Stimulated activated CD4-positive, alpha-beta T cell treated with anti-CD3 and anti-CD28 coated beads, TNF-alpha, amount 100 ng/mL, for 24 hours (primary cell): Measurements from ENCODE around the gene RPUSD1.

Experiments
- DNase-seq, 3 experiments: peaks; one replicate each; pipeline ENCODE4 v3.0.0-alpha.2; 2020; ENCODE audit warnings: low read depth in 3 of 3

RPUSD1 gene

DNA sequence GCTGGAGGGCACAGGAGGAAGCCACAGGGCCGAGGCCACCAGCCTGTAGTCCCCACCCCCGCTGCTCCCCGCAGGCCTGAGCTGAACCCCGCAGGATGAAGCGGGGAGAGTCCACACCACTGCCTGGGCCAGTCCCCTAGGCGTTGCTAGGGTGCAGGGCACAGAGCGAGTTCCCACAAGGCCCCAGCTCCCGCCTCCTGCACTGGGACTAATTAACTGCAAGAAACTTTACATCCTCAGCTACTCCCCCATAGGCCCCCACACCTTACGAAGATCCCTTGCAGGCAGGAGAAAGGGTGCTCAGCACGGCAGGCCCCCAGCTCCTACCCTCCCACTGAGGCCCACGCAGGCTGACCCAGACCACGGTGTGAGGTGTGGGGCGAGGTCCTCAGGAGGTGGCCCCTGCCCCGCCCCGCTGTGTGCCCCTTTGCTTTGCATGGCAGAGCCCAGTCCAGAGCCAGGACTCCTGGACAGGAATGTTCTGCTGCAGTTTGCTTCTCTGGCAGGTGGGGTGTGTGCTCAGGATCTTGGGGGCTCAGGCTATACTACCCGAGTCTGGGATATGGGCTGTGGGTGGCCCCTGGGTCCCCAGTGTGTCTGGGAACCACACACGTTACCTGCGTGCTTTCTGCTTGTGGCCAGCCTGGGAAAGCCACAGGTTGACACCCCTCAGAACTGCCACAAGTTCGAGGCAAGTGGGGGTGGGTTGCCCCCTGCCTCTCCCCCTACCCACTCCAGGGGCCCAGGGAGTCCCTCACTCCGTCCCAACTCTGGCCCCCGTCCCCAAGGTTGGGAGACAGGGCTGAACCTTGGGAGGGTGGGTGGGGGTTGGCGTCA lies 11.1 kb upstream of the RPUSD1 start:
- DNase-seq: no peak

DNA sequence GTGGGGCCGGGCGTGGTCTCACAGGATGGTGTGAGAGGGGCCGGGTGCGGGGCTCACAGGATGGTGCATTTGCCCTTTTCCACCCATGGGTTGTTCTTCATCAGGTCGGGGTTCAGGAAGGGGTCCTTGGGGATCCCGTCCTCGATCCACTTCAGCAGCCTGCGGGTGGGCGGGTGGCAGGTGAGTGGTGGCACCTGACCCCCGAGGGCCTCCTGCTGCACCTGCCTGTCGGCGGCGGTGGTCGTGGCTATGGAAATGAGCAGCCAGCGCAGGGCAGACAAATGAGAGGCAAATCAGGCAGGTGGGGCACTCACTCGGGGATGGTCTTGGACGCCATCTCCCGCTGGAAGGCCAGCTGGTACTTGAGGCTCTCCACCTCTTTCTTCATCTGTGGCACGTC lies 10.5 kb upstream of the RPUSD1 start:
- DNase-seq: no peak

DNA sequence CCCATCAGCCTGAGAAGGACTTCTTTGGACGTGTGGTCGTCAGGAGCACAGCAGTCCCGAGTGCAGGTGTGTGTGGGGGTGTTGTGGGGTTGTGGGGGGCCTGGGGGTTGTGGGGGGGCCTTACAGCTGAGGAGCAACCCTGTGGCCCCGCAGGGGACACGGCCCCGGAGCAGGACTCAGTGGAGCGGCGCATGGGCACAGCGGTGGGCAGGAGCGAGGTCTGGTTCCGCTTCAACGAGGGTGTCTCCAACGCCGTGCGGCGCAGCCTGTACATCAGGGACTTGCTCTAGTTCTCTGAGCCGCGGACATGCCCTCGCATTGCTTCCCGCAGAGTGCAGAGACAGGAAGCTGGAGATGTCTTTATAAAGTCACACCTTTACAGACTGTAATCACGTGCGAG lies 9.5 kb upstream of the RPUSD1 start:
- no peak for DNase-seq

DNA sequence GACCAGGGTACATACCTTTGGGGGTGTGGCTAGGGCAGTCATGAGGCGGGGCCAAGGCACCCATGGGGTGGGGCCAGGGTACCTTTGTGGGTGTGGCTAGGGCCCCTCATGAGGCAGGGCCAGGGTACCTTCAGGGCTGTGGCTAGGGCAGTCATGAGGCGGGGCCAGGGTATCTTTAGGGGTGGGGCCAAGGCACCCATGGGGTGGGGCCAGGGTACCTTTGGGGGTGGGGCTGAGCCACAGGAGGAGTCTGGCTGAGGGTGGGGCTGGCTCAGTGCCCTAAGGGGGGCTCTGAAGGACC lies 8.9 kb upstream of the RPUSD1 start:
- DNase-seq: no peak

DNA sequence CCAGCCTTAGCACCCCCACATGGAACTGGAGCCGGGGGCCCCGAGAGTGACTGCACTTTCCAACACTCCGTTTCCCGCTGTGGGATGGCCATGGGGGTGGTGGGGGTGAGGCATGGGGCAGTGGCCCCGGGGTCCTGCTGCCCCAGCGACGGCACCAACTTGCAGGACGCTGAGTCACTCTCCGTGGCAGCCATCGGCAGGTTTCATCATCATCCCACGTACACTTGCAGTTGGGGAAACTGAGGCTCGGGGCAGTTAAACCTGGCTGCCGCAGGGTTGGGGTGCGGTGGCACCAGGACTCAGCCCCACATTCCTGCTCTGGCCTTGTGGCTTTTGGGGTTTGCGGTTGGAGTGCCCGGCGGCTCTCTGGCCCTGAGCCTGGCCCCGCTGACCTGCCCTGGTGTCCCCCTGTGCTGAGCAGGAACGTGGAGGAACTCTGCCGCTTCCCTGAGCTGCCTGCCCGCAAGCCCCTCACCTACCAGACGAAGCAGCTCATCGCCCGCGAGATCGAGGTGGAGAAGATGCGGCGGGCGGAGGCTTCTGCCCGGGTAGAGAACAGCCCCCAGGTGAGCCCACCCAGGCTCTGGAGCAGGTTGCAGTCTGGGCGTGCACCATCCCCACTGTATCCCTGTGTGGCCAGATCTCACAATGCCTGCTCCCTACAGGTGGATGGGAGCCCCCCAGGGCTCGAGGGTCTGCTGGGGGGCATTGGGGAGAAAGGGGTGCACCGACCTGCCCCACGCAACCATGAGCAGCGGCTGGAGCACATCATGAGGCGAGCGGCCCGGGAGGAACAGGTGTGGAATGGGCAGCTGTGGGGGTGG lies 8.3 kb upstream of the RPUSD1 start:
- DNase-seq: no peak

DNA sequence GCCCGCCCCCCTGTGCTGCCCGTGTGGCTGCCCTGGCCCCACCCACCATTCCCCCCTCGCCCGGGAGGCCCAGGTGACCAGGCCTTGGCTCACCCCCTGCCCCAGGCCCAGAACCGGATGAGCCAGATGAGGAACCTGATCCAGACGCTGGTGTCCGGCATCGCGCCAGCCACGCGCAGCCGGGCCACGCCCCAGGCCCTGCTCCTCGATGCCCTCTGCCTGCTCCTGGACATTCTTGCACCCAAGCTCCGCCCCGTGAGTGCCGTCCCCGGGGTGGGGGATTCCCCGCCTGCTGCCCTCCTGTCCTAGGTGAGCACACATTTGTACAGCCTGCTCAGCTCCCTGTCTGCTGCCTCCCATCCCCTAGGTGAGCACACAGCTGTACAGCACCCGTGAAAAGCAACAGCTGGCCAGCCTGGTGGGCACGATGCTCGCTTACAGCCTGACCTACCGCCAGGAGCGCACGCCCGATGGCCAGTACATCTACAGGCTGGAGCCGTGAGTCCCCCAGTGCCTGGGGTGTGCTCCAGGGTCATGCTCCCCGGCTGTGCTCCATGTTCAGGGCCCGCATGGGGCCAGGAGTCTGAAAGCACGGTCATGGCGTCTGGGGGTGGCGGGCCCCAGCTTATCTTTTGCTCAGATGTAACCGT lies 7.5 kb upstream of the RPUSD1 start:
- DNase-seq: no peak

DNA sequence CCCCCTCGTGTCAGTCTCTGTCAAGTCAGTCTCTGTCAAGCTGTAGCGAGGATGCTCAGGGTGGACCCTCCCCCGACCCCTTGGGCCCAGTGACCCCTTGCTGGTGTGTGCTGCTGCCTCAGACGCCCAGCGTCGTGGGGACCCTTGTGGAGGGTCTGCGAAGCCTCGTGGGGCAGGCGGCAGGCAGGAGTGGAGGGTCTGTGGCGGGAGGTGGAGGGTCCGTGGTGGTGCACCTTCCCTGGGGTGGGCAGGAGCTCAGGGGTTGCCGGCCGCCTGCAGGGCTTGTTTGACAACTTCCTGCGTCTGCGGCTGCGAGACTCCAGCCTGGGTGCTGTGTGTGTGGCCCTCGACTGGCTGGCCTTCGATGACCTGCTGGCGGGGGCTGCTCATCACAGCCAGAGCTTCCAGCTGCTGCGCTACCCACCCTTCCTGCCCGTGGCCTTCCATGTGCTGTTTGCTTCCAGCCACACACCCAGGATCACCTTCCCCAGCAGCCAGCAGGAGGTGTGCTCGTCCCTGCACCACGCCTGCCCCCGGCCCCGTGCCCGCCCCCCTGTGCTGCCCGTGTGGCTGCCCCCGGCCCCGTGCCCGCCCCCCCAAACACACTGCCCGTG lies 6.8 kb upstream of the RPUSD1 start:
- DNase-seq: no peak

DNA sequence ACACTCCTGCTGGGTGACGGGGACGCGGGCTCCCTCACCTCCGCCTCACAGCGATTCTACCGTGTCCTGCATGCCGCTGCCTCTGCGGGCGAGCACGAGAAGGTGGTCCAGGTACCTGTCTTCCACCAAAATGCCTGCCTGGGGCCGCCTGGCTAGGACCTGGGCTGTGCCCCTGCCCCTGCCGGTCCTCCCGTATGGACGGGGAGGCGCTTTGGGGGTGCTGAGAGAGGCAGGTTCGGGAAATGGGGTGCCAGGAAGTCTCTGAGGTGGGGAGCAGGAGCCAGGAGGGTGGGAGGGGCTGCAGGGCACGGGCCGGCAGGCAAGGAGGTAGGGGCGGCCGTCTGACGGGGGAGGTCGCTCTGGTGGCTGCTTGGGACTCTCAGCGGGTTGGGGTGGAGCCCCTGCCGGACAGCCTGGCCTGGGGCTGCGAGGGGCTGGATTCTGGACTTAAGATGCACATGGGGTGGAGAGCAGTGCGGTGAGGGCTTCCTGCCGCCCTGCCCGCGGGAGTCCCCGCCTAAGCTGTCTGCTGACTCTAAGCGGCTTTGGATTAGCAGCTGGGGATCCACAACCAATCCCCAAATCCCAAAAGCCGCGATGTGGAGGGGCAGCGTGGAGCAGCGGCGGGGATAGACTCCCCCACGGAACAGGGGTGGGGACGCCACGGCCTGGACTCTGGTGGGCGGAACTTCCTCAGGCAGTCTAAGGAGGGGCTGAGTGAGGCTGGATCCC lies 6.1 kb upstream of the RPUSD1 start:
- DNase-seq: no peak

DNA sequence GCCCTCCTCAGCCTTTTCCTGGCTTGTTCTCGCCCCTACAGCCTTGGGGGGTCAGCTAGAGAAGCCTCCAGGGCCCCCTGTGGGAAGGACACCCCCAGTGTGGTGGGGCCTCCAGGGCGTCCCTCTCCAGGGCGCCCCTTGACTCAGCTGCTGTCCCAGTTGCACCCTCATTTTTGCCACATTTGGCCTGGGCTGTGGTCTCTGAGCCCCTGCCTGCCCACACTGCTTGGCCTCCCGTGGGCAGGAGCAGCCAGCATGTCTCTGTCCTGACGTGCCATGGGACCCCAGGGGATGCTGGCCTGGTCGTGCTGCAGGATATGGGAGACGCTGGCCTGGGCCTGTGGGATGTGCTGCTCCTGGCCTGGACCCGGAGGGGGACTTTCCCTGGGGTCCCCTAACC lies 5.2 kb upstream of the RPUSD1 start:
- no peak for DNase-seq

DNA sequence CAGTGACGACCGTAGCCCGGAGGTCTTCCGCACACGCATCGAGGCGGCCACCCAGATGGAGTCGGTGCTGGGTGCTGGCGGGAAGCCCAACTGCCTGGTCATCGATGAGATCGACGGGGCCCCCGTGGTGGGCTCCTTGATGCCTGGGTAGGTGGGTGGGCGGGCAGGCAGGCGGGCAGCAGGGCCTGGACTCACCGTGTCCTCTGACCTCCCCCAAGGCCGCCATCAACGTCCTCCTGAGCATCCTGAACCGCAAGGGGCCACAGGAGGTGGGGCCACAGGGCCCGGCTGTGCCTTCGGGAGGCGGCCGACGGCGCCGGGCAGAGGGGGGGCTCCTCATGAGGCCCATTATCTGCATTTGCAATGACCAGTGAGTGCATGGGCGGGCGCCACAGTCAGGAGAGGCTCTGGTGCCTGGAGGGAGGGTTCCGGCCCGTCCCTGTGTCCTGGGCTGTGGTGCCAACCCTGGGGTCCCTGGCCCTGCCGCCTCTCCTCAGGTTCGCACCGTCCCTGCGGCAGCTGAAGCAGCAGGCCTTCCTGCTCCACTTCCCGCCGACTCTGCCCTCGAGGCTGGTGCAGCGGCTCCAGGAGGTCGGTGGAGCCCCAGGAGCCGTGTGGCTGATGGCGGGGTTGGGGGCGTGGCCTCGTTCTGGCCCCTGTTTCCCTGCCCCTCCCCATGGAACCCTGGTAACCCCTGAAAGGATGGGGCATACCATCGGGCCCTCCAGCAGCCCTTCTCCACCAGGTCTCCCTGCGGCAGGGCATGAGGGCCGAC lies 4.2 kb upstream of the RPUSD1 start:
- DNase-seq: no peak

DNA sequence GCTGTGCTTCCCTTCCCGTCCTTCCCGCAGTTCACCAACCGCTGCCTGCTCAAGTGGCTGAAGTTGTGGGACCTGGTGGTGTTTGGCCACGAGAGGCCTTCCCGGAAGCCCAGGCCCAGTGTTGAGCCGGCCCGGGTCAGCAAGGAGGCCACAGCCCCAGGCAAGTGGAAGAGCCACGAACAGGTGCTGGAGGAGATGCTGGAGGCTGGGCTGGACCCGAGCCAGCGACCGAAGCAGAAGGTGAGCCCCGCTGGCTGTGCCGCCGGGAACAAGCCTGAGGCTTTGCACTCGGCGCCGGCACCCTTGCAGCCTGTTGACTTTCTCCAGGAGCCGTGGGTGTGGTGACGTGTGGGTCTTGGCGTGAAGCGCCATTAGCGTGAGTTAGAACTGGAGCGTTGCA lies 3.0 kb upstream of the RPUSD1 start:
- DNase-seq: no peak

DNA sequence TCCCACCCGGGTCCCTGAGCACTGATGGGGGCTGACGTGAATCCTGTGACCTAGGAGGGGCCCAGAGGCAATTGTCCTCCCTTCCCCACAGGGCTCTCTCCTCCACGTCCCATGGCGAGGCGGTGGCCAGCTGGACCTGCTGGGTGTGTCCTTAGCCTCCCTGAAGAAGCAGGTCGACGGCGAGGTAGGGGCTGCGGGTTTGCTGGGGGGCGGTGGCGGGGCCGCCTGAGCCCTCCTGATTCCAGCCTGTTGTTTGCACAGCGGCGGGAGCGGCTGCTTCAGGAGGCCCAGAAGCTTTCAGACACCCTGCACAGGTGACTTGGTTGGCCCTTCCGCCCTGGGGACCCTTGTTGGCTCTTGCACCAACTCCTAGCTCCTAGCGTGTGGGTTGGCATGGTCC lies 1.9 kb upstream of the RPUSD1 start:
- DNase-seq: no peak

DNA sequence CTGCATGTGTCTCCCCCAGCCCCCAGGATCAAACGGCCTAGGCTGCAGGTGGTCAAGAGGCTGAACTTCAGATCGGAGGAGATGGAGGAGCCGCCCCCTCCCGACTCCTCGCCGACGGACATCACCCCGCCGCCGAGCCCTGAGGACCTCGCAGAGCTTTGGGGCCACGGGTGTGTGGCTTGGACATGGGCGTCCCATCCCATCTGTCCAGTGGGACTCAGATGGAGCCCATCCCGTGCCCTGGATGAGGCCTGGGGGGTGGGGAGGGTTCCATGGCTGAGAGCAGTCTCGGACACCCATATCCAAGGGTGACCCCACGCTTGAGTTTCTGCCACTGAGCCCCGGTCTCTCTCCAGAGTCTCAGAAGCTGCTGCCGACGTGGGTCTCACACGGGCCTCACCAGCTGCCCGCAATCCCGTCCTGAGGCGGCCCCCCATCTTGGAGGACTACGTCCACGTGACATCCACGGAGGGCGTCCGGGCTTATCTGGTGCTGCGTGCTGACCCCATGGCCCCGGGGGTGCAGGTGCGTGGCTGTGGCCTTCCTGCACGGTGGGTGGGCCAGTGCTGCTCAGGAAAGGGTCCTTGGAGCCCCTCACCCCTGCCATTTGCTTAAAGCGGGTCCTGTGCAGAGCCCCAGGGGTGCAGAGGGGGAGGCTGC lies 1.1 kb upstream of the RPUSD1 start:
- DNase-seq: no peak

DNA sequence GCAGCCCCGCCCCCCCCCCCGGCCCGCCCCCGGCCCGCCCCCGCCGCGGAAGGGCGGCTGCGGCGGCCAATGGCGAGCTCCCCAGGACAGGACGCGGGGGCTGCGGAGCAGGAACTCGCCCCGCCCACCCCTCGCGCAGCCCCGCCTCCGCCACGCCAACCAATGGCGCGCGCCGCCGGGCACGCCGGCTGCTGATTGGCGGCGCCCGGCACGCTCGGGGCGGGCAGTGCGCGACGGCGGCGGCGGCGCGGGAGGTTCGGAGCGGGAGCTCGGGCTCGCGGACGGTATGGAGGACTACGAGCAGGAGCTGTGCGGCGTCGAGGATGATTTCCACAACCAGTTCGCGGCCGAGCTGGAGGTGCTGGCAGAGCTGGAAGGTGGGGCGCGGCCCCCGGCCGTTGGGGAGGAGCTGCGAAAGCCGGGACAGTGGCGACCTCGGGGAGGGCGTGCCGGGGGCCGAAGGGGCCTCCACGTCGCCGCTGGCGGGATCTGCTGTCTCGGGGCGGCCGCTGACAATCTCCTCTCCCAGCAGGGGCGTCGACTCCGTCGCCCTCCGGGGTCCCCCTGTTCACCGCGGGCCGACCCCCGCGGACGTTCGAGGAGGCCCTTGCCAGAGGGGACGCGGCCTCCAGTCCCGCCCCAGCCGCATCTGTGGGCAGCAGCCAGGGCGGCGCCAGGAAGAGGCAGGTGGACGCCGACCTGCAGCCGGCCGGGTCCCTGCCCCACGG lies 382 bp upstream of the RPUSD1 start, which contains the start of gene CHTF18:
CHTF18 (plus strand) TSS at position 222 of the 728 bp plus-strand sequence; CDS start at position 287, 65 bp downstream.
- DNase-seq: peak; percentile 83 to 94 (median 90)

DNA sequence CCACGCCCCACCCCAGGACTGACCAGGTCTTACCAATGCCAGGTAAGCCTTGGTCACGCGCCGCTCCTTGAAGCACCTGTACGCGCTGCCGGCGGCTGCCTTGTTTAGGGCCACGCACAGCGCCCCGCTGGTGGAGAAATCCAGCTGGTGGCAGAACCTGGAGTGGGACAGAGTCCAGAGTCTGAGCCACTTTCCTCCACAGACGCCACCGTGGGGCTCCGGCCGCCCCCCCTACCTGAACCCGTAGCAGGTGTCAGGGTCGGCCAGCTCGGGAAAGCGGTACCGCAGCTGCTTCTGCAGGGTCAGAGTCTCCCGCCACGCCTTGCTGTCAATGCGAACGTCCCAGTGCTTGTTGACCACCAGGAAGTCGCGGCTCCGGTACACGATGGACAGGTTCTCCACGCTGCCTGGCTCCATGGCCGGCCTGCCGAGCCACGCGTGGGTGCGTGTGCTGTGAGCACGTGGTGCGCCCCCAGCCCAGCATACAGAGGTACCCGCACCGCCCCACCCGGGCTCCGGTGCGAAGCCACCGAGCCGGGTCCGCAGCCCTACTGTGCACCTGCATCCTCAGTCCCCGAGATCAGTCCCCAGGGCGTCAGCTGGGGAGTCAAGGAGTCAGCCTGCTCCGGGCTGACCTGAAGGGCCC lies 737 bp downstream of the RPUSD1 start:
- DNase-seq: no peak

DNA sequence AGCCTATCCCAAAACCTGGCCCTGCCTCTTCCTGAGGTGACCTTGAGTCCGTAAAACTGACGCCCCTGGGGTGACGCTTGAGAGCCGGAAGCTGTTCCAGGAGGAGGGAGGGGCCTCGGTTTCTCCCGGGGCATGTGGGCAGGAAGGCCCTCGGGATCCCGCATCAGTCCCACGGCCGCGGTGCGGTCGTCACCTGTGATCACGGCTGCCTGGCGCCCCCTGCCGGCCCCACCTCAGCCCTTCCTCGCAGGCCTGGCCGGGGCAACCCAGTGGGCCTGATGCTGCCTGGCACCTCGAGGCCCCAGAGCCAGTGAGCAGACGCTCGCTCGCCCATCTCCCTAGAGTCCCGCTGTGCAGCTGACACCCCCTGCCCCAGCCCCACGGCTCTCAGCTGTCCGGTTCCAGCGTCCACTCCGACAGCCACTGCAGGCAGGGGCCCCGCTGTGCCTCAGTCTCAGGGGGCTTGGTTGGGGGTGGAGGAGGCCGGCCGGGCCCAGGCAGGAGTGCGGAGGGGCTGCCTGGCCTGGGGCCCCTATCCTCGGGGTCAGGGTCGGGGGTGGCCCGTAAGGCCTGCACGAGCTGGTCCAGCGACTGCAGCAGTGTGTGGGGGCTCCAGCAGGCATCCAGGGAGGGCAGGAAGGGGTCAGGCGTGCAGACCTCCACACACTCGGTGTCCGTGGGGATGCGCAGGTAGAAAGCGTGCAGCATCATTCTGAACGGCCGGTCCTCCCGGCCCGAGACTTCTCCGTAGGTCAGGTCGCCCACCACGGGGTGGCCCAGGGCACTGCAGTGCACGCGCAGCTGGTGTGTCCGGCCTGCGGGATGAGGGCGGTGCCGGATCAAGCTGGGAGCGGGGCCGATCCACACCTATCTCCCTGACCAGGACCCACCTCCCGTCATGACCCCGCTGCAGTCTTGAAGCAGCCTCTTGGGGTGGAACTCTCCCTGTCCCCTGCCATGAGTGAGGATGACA lies 2.3 kb downstream of the RPUSD1 start:
- peak; percentile 43 to 77 (median 57) for DNase-seq

DNA sequence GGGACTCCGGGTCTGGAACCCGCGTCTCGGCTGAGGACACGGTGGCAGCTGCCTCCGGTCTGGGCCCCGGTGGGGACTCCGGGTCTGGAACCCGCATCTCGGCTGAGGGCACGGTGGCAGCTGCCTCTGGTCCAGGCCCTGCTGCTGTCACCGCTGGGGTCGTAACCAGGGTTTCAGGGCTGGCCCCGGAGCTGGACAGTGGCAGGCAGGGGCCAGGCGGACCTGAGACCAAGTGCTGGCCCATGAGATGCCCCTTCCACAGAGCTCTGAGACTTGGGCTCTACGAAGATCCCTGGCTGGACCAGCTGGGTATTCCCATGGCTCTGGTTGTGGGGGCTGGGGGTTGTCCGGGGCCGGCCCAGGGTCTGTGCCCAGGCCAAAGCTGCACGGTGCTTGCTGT lies 3.8 kb downstream of the RPUSD1 start:
- DNase-seq: no peak
